Central memory CD8-positive, alpha-beta T cell (primary cell): Measurements from ENCODE around the gene DIP2C.

ENCODE experiments used
- ATAC-seq: fragments of 150-1000 bp; cut with Tn5 transposase; replicated peaks from 2 replicates; pipeline ENCODE4 v1.10.0; 2022; ENCODE audit warnings: mild to moderate bottlenecking, moderate FRiP score, moderate number of reproducible peaks; ENCODE audit not compliant: poor library complexity, severe bottlenecking; ENCODE audit errors: extremely low read depth
- DNase-seq, 2 donors: peaks; one replicate each; pipeline ENCODE4 v3.0.0; 2021; ENCODE audit warnings: low spot score in 2 of 2
- H3K27ac Mint-ChIP-seq: one replicate; pipeline ENCODE4 v1.8.0; 2022; ENCODE audit warnings: low read depth, mild to moderate bottlenecking, moderate library complexity, mixed read lengths
- H3K27me3 Mint-ChIP-seq: one replicate; pipeline ENCODE4 v1.8.0; 2022; ENCODE audit warnings: mixed read lengths
- H3K36me3 Mint-ChIP-seq: one replicate; pipeline ENCODE4 v1.8.0; 2022; ENCODE audit warnings: mild to moderate bottlenecking, moderate library complexity, mixed read lengths; ENCODE audit not compliant: insufficient read depth
- H3K4me1 Mint-ChIP-seq: one replicate; pipeline ENCODE4 v1.8.0; 2022; ENCODE audit warnings: mixed read lengths
- H3K4me3 Mint-ChIP-seq: one replicate; pipeline ENCODE4 v1.8.0; 2022; ENCODE audit warnings: mild to moderate bottlenecking, moderate library complexity, mixed read lengths
- H3K9me3 Mint-ChIP-seq: one replicate; pipeline ENCODE4 v1.8.0; 2022; ENCODE audit warnings: mixed read lengths

The DIP2C gene

DNA sequence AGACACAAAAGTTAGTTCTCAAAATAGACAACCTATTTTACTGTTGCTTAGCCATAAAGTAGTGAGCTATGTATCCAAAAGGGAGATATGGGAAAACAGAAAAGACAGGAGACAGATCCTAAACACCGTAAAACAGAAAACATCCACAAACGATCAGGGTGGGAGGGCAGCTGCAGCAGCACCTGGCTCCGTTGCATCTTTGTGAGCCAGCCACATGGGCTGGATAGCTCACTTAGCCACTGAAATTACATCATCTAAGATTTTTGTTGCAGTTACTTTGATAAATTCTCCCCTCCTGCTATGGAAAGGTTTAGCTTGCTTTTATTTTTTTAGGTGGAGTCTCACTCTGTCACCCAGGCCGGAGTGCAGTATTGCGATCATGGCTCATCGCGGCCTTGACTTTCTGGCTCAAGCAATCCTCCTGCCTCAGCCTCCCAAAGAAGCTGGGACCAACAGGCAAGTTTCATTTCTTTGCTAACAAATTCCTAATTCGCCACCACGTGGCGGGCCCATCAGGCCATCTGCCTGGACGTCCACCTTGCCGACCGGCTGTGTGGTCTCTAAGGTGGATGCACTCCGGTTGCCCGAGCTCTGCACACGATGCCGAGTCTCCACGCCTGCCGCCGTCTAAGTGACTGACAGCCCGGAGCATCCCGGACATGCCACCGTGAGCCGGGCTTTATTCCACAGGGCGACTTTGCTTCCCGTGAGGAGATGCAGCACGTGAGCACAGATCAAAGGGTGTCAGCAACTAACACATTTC lies 159.8 kb downstream of the DIP2C start:
- peaks cover 69% of the 10 kb centered on the region for H3K27me3 Mint-ChIP-seq
- ATAC-seq (no peak), DNase-seq (no peak)
- no peaks in the 10 kb centered on the region for H3K4me1 Mint-ChIP-seq
- H3K9me3 Mint-ChIP-seq: no peaks in the 10 kb centered on the region
- H3K36me3 Mint-ChIP-seq: no peaks in the 10 kb centered on the region
- no peak overlapping the region for H3K27ac Mint-ChIP-seq
- no peak overlapping the region for H3K4me3 Mint-ChIP-seq

DNA sequence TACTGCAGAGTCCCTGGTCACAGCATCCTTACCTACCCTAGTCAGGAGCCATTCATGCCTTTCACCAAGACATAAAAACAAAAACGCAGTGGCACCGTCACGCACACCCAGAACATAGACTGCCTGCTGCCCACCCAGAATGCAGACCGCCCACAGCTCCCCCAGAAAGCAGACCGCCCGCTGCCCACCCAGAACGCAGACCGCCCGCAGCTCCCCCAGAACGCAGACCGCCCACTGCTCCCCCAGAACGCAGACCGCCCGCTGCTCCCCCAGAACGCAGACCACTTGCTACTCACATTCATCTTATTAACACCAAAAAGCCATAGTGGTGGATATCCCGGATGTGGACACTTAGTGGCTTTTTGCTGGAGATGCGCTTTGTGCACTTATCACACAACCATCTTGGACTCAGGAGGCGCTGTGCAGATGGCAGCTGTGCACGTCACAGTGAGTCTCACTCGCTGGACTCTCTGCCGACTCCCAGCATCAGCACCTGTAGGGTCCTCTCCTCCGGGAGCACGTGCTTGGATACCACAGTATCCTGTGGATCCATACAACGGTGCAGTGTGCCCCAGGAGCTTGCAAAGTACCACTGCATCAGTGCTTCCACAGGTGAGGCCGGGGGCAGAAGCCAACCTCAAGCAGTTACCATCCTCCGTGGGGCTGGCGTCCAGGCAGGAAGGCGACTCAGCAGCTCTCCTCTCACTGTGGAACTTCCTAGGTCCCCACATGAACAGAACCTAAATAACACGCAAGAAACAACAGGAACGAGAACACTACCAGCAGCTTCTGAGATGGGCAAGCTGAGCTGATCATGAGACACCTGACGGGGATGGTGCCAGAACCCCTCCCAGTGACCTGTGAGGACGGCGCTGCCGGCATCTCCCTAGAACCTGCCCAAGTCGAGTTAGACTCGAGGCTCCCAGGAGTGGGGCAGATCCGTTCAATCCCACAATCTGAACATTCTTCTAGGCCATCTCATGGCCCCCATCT lies 161.0 kb downstream of the DIP2C start:
- no peaks in the 10 kb centered on the region for H3K9me3 Mint-ChIP-seq
- no peak for DNase-seq
- no peak overlapping the region for H3K4me3 Mint-ChIP-seq
- H3K36me3 Mint-ChIP-seq: no peaks in the 10 kb centered on the region
- no peak for ATAC-seq
- no peak overlapping the region for H3K27ac Mint-ChIP-seq
- H3K4me1 Mint-ChIP-seq: no peaks in the 10 kb centered on the region
- peaks cover 68% of the 10 kb centered on the region for H3K27me3 Mint-ChIP-seq

DNA sequence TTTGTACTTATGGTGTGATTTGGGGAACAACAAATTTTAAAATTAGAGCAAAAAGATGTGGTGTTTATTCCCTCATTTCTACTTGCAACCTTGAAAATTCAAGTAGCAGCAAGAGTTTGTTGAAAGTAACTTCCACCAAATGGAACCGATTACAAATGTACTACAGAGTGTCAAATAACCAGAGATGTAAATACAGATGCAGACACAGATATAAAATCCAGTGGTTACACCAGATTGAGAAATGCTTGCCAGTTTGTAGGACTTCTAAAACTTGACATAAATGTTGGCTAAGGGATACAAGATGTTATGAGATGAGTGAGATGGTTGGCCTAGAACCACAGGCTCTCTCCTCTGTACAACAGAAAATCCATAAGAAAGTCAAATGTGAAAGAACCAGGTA lies 162.1 kb downstream of the DIP2C start:
- DNase-seq (no peak), ATAC-seq (no peak)
- Mint-ChIP-seq H3K9me3 (no peaks in the 10 kb centered on the region), H3K4me1 (no peaks in the 10 kb centered on the region), H3K27ac (no peak overlapping the region), H3K27me3 (peaks cover 71% of the 10 kb centered on the region), H3K36me3 (no peaks in the 10 kb centered on the region), H3K4me3 (no peak overlapping the region)

DNA sequence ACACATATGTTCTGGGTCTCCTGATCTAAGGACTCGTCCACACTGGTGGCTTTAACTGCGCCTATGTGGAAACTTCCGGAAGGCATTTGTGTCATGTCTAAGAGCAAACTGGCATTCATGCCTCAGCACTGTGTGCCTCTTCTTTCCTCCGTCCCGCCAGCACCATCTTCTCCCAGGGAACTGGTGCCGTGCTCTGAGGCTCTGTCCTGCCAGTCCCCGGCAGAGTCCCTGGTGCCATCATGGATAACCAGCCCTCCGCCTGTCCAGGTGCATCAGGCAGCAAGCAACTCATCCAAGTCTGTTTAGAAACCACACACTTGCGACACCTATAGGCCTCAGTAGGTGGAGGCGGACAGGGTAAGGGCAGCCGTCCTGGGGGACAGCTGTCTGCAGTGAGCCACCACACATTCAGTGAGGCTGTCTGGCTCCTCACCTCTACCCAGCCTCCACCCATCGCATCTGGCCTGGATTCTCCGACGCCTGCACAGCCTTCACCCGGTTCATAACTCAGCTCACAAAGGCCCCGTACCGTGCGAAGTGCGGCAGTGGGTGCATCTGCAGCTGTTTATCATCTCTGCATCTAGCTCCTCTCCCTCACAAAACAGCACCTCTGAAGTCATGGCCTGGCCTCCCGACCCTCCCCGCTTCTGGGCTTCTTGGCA lies 162.7 kb downstream of the DIP2C start:
- Mint-ChIP-seq H3K4me1 (no peaks in the 10 kb centered on the region), H3K9me3 (no peaks in the 10 kb centered on the region), H3K27ac (no peak overlapping the region), H3K4me3 (no peak overlapping the region), H3K36me3 (no peaks in the 10 kb centered on the region), H3K27me3 (peaks cover 77% of the 10 kb centered on the region)
- no peak for ATAC-seq
- DNase-seq: no peak

DNA sequence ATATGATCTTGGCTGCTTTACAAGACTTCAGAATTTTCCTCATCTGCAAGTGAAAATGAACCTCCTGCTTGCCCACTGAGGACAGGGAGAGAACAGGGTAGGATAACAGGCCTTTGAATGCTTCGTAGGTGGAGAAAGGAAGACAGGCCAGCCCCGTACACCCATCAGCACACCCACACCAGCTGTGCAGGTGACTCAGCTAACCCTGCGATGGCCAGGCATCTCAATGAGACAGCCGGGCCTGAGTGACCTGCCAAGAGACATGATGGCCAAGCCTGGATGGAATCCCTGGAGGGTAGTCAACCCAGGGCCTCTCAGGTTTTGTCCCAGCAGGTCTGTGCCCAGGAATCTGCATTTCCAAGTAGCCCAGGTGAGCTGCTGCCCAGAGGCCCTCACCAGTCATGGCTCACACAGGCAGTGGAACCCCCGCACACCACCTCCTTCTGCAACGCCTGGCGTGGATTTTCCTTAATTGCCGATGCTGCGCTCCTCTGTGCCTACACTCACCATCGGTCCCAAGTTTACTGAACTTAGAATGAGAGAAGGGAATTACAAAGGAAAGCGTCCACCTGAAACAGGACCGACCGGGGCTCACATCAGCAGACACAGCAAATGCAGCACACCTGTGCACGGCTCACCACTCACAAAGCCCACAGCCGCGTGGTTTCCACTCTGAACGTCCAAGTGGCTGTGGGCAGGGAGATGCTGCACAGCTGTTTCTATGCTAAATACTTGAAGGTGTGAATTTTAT lies 163.7 kb downstream of the DIP2C start:
- H3K27me3 Mint-ChIP-seq: peaks cover 78% of the 10 kb centered on the region
- H3K4me1 Mint-ChIP-seq: no peaks in the 10 kb centered on the region
- no peak overlapping the region for H3K27ac Mint-ChIP-seq
- no peak for DNase-seq
- ATAC-seq: no peak
- H3K9me3 Mint-ChIP-seq: no peaks in the 10 kb centered on the region
- no peak overlapping the region for H3K4me3 Mint-ChIP-seq
- peaks cover 2% of the 10 kb centered on the region for H3K36me3 Mint-ChIP-seq

DNA sequence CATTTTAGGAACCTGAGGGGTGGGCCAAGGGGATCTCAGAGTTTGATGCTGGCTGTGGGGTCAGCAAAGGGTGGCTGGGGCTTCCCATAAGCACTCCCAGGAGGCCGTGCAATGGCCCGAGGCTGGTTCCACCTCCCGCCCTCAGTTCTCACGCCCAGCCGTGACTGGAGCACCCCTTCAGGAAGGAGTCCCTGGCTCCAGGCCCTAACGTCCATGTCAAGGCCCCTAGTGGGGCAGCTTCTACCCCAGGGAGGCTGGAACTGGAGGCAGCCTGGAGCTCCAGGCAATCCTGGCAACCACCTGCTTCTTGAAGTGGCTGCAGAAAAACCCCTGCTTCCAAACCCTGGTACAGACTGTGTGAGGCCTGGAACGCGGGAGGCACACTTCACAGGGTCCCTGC lies 165.5 kb downstream of the DIP2C start:
- no peaks in the 10 kb centered on the region for H3K9me3 Mint-ChIP-seq
- H3K27me3 Mint-ChIP-seq: peaks cover 84% of the 10 kb centered on the region
- H3K36me3 Mint-ChIP-seq: peaks cover 2% of the 10 kb centered on the region
- H3K4me3 Mint-ChIP-seq: no peak overlapping the region
- ATAC-seq (no peak), DNase-seq (no peak)
- no peak overlapping the region for H3K27ac Mint-ChIP-seq
- H3K4me1 Mint-ChIP-seq: no peaks in the 10 kb centered on the region

DNA sequence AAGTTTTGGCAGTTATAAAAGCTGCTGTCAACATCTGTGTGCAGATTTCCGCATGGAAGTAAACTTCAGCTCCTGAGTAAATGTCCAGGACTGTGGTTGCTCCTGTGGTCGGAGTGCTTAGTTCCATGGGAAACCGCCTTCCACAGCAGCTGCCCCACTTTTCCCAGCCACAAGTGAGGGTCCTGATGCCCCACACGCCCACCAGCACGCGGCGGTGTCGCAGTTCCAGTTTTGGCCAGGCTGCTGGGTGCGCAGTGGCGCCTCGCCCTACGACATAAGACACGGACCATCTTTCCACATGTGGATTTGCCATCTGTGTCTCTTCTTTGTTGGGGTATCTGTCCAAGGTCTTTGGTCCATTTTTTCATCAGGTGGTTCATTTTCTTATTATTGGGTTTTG lies 167.1 kb downstream of the DIP2C start:
- Mint-ChIP-seq H3K4me3 (no peak overlapping the region), H3K27me3 (peaks cover 80% of the 10 kb centered on the region)

DNA sequence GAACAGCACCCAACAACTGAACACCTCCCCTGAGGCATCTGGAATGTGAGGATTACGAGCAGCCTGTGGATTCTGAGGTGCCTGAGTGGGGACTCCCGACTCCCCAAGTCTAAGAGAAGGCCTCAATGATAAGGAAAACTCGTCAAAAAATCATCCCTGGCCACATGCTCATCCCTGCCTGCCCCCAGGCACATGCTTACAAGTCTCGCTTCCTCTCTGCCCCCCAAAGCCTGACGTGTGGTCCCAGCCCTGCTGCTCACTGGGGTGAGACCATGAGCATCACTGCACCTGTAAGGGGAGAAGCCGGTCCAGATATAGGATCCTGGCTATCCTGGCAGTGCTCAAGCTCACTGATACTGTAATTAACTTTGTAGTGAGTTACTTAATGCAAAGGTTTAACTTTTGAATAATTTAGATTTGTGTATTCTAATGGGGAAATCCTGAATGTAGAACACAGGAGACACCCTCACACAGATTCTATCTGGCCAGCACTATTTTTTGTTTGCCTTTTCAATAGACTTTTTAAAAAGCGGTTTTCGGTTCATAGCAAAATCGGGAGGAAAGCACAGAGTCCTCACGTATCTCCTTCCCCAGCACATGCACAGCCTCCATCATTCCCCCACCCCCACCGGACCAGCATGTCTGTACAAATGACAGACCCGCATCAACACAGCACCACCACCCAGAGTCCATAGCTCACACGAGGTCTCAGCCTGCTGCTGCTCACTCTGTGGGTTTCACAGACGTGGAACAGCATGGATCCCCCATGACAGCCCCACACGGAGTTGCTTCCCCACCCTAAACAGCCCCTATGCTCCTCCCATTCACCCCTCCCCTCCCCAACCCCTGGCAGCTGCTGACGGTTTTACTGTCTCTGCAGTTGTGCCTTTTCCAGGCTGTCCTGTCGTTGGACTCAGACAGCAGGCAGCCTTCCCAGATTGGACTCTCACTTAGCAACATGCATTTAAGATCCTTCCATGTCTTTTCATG lies 167.9 kb downstream of the DIP2C start:
- no peak overlapping the region for H3K4me3 Mint-ChIP-seq
- H3K27ac Mint-ChIP-seq: no peak overlapping the region
- DNase-seq (no peak), ATAC-seq (no peak)
- peaks cover 4% of the 10 kb centered on the region for H3K36me3 Mint-ChIP-seq
- no peaks in the 10 kb centered on the region for H3K9me3 Mint-ChIP-seq
- H3K4me1 Mint-ChIP-seq: no peaks in the 10 kb centered on the region
- H3K27me3 Mint-ChIP-seq: peaks cover 72% of the 10 kb centered on the region

More for the DNA sequence above, 167.1 kb downstream of the DIP2C start:
- H3K36me3 Mint-ChIP-seq: peaks cover 2% of the 10 kb centered on the region
- no peaks in the 10 kb centered on the region for H3K4me1 Mint-ChIP-seq
- H3K9me3 Mint-ChIP-seq: no peaks in the 10 kb centered on the region
- DNase-seq: no peak
- no peak overlapping the region for H3K27ac Mint-ChIP-seq
- no peak for ATAC-seq

DNA sequence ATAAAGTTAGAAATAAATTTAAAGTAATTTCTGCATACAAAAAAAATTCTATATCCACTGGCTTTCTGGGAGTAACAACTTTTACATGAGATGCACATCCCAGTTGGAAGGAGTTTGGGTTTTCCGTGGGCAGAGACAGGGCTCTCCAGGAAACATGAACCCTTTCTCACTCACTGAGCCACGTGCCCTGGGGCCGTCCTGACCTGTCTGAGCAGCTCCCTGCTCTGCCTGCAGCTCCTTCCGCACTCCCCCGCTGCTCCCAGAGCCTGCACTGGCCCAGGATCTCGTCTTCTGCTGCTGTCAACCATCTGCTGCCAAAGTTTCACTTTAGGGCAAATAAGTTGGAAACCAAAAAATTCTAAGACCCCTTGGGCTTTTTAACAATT lies 169.1 kb downstream of the DIP2C start:
- Mint-ChIP-seq H3K9me3 (no peaks in the 10 kb centered on the region), H3K27me3 (peaks cover 66% of the 10 kb centered on the region), H3K4me3 (no peak overlapping the region), H3K4me1 (peaks cover 6% of the 10 kb centered on the region), H3K27ac (no peak overlapping the region), H3K36me3 (peaks cover 4% of the 10 kb centered on the region)
- DNase-seq: no peak
- no peak for ATAC-seq

DNA sequence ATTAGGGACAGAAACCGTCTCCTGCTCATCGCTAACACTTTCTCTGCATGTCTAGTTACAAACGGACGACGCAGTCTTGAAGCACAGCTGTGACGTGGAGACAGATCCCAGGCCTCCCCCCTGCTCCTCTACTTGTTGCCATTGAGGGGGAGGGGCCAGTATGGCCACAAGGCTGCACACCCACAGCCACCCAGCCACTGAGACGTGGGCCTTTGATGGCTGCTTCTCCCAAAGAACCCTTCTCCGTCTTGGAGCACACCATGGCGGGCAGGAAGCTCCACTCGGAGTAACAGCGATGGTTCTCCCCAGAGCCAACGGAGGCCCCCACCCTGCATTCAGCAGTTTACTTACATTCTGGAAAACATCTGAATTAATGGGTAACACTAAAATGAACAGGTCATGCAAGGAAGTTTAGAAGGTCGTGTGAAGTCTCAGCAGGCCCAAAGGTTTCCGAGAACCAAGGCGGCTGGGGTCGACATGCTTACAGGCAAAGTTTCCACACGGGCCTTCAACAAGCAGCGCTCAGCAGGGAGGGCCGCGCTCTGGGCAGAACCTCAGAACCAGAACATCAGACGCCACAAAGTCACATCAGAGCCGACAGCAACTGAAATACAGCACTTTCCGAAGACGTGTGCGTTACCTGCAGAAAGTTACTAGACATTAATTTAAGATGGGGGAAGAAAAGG lies 169.6 kb downstream of the DIP2C start:
- Mint-ChIP-seq H3K4me3 (no peak overlapping the region), H3K27me3 (peaks cover 62% of the 10 kb centered on the region), H3K27ac (no peak overlapping the region), H3K4me1 (peaks cover 6% of the 10 kb centered on the region), H3K9me3 (no peaks in the 10 kb centered on the region), H3K36me3 (peaks cover 4% of the 10 kb centered on the region)
- ATAC-seq (no peak), DNase-seq (no peak)
